Measurements from ENCODE around the gene SELENOO.

DNA sequence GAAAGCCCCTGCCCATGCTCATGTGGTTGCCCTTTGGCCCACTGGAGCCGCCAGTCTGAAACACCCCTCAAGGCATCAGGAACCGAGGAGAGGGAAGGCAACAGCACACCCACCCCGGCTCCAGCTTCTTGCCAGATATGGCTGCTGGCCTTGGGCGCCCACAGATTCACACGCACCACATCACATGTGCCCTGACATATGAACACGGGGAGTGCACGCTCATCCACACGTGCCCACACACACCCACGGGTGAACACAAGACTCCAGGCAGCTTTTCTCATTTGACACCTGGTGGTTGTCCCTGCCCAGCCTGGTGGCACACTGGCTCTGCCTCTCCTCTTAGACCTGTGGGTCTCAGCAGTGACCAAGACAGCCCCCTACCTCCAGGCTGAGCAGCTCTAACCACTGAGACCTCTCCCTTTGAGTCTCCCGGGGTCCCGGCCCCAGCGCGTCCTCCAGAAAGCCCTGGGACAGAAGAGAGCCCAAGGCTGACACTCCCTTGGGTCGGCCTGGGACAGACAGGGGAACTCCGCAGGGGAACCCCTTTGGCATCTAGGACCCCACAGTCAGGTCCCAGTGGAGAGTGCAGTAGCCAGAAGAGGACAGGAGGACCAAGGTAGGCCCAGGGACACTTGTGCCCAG lies 63.4 kb downstream of the SELENOO start:
- TF ChIP-seq, protein P1, sequence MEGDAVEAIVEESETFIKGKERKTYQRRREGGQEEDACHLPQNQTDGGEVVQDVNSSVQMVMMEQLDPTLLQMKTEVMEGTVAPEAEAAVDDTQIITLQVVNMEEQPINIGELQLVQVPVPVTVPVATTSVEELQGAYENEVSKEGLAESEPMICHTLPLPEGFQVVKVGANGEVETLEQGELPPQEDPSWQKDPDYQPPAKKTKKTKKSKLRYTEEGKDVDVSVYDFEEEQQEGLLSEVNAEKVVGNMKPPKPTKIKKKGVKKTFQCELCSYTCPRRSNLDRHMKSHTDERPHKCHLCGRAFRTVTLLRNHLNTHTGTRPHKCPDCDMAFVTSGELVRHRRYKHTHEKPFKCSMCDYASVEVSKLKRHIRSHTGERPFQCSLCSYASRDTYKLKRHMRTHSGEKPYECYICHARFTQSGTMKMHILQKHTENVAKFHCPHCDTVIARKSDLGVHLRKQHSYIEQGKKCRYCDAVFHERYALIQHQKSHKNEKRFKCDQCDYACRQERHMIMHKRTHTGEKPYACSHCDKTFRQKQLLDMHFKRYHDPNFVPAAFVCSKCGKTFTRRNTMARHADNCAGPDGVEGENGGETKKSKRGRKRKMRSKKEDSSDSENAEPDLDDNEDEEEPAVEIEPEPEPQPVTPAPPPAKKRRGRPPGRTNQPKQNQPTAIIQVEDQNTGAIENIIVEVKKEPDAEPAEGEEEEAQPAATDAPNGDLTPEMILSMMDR (conservative IDR thresholded peaks at IDR 0.05; ENCODE audit: low read depth, low read length), result no peak
- TF ChIP-seq EZH2 (IDR thresholded peaks at IDR 0.05; ENCODE audit: borderline replicate concordance, low read depth, low read length, poor library complexity, severe bottlenecking), result no peak

All from A673 (cell line).